ENCODE measurements around the gene WWOX. TPM values are rescaled to one million over a fixed set of nuclear protein-coding genes. Genes with fewer than 3 reads are reported as not detected.

Gene WWOX
- total and polyA plus RNA-seq, 2 experiments from 2014 or later: 22.1 to 123 TPM

- Histone ChIP-seq H3K9me3 (ENCODE audit: low read depth) (no peaks in the 10 kb centered on the region), H3K4me3 (no peak overlapping the region), H3K36me3 (no peaks in the 10 kb centered on the region), H3K4me1 (ENCODE audit: low read depth) (peaks cover 9% of the 10 kb centered on the region), H3K27me3 (no peaks in the 10 kb centered on the region), H3K27ac (no peak overlapping the region)
- no peak for TF ChIP-seq CTCF (IDR thresholded peaks at IDR 0.05; ENCODE audit: low read depth, low read length)
- DNase-seq (ENCODE audit: low read depth in 1 of 2, low spot score in 1 of 2): no peak
These were observed 574.4 kb downstream of the WWOX start for GRCh38 chr16:78673884-78674283.

GRCh38 chr16:78675312-78675711 lies 575.9 kb downstream of the WWOX start:
- peaks cover 9% of the 10 kb centered on the region for H3K4me1 ChIP-seq (ENCODE audit: low read depth)
- H3K4me3 ChIP-seq: no peak overlapping the region
- H3K36me3 ChIP-seq: no peaks in the 10 kb centered on the region
- no peak for TF ChIP-seq CTCF (IDR thresholded peaks at IDR 0.05; ENCODE audit: low read depth, low read length)
- H3K27ac ChIP-seq: no peak overlapping the region
- no peaks in the 10 kb centered on the region for H3K9me3 ChIP-seq (ENCODE audit: low read depth)
- DNase-seq (ENCODE audit: low read depth in 1 of 2, low spot score in 1 of 2): no peak
- H3K27me3 ChIP-seq: no peaks in the 10 kb centered on the region

- TF ChIP-seq CTCF (IDR thresholded peaks at IDR 0.05; ENCODE audit: low read depth, low read length): no peak
- Histone ChIP-seq H3K36me3 (no peaks in the 10 kb centered on the region), H3K4me3 (no peak overlapping the region), H3K9me3 (ENCODE audit: low read depth) (no peaks in the 10 kb centered on the region), H3K4me1 (ENCODE audit: low read depth) (peaks cover 9% of the 10 kb centered on the region), H3K27me3 (no peaks in the 10 kb centered on the region), H3K27ac (no peak overlapping the region)
- no peak for DNase-seq (ENCODE audit: low read depth in 1 of 2, low spot score in 1 of 2)
These were observed 576.7 kb downstream of the WWOX start for GRCh38 chr16:78675951-78676792.

GRCh38 chr16:78677181-78677731 lies 577.8 kb downstream of the WWOX start:
- no peak for TF ChIP-seq CTCF (IDR thresholded peaks at IDR 0.05; ENCODE audit: low read depth, low read length)
- H3K27ac ChIP-seq: no peak overlapping the region
- H3K36me3 ChIP-seq: no peaks in the 10 kb centered on the region
- H3K9me3 ChIP-seq (ENCODE audit: low read depth): no peaks in the 10 kb centered on the region
- no peak for DNase-seq (ENCODE audit: low read depth in 1 of 2, low spot score in 1 of 2)
- no peaks in the 10 kb centered on the region for H3K27me3 ChIP-seq
- H3K4me3 ChIP-seq: no peak overlapping the region
- peaks cover 9% of the 10 kb centered on the region for H3K4me1 ChIP-seq (ENCODE audit: low read depth)

- Histone ChIP-seq H3K4me1 (ENCODE audit: low read depth) (peaks cover 4% of the 10 kb centered on the region), H3K27me3 (no peaks in the 10 kb centered on the region), H3K4me3 (no peak overlapping the region), H3K36me3 (no peaks in the 10 kb centered on the region), H3K9me3 (ENCODE audit: low read depth) (no peaks in the 10 kb centered on the region), H3K27ac (no peak overlapping the region)
- DNase-seq (ENCODE audit: low read depth in 1 of 2, low spot score in 1 of 2): no peak
- TF ChIP-seq CTCF (IDR thresholded peaks at IDR 0.05; ENCODE audit: low read depth, low read length): no peak
These were observed 580.1 kb downstream of the WWOX start for GRCh38 chr16:78679546-78679945.
